Activated T-helper 1 cell treated with anti-CD3 and anti-CD28 coated beads, Interleukin-12 subunit alpha, Interleukin-12 subunit beta, Interleukin-2, Interleukin-4 antibody, amounts not matched to agents 30 ng/mL and 10 ng/mL and 1 ng/mL, durations not matched to agents 14 hours and 24 hours and 36 hours (primary cell): ENCODE results near the gene SPDYE1. TPM values are rescaled to one million over a fixed set of nuclear protein-coding genes. Genes with fewer than 3 reads are reported as not detected.

Experiments used
- DNase-seq: peaks from one replicate; pipeline ENCODE4 v3.0.0; 2021; ENCODE audit warnings: low spot score
- H3K27ac Mint-ChIP-seq: one replicate; pipeline ENCODE4 v1.8.0; 2021; ENCODE audit warnings: mild to moderate bottlenecking, mixed read lengths
- H3K27me3 Mint-ChIP-seq: one replicate; pipeline ENCODE4 v1.8.0; 2022; ENCODE audit warnings: mild to moderate bottlenecking, moderate library complexity, mixed read lengths; ENCODE audit not compliant: insufficient read depth
- H3K36me3 Mint-ChIP-seq: one replicate; pipeline ENCODE4 v1.8.0; 2021; ENCODE audit warnings: low read depth, mixed read lengths
- H3K4me1 Mint-ChIP-seq: one replicate; pipeline ENCODE4 v1.8.0; 2021; ENCODE audit warnings: low read depth, mixed read lengths
- H3K4me3 Mint-ChIP-seq: one replicate; pipeline ENCODE4 v1.8.0; 2021; ENCODE audit warnings: mild to moderate bottlenecking, moderate library complexity, mixed read lengths
- H3K9me3 Mint-ChIP-seq: one replicate; pipeline ENCODE4 v1.8.0; 2021; ENCODE audit warnings: mixed read lengths
- intact Hi-C: fragments of 100-400 bp; cut with micrococcal nuclease; formaldehyde crosslinking; loops from one replicate; pipeline ENCODE4 v1.15.1; 2024
- total RNA-seq: library from RNA; stranded (reverse); gene quantifications from 2 replicates; pipeline ENCODE4 v1.2.3, GENCODE V29; 2022

Gene SPDYE1
- total RNA-seq, 1 donor from 2014 or later, result not detected

GRCh38 chr7:44051611-44052220 lies 54.0 kb downstream of the SPDYE1 start:
- Mint-ChIP-seq H3K9me3 (no peaks in the 10 kb centered on the region), H3K36me3 (peaks cover 40% of the 10 kb centered on the region), H3K27me3 (no peaks in the 10 kb centered on the region), H3K4me3 (no peak overlapping the region), H3K27ac (peak overlapping the region; percentile 7), H3K4me1 (peaks cover 40% of the 10 kb centered on the region)
- no peak for DNase-seq
- intact Hi-C loops, result no loop called here

DNA sequence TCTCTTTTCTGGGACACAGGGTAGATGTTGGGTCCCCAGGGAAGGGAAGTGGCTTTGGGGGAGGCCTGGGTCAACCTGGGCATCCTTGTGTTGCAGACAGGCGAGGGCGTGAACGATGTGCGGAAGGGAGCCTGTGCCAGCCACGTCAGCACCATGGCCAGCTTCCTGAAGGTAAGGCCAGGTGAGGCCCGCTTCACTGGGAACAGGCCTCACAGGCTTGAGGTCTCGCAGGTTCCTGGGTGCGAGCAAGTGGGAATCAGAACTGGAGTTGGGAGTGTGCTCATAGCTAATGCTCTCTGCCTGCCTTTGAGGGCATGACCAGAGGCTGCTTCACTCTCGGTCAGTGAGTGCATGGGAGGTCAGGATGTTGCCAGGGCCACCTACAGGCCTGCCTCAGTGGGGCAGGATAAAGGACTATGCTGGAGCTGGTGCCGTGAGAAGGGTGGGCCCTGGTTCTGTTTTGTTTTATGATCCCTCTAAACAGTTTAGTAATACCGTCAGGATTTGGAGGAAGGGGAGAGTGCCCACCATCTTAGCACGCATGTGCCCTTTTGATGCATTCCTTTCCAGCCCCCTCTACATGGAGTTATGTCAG lies 55.2 kb downstream of the SPDYE1 start:
- no peak overlapping the region for H3K4me3 Mint-ChIP-seq
- DNase-seq, result no peak
- H3K36me3 Mint-ChIP-seq, result peaks cover 38% of the 10 kb centered on the region
- peaks cover 30% of the 10 kb centered on the region for H3K4me1 Mint-ChIP-seq
- no peaks in the 10 kb centered on the region for H3K27me3 Mint-ChIP-seq
- no peaks in the 10 kb centered on the region for H3K9me3 Mint-ChIP-seq
- intact Hi-C loops, result no loop called here
- no peak overlapping the region for H3K27ac Mint-ChIP-seq

GRCh38 chr7:44056681-44057080 lies 59.0 kb downstream of the SPDYE1 start:
- no peaks in the 10 kb centered on the region for H3K4me1 Mint-ChIP-seq
- intact Hi-C loops, result no loop called here
- H3K9me3 Mint-ChIP-seq, result no peaks in the 10 kb centered on the region
- H3K27ac Mint-ChIP-seq, result no peak overlapping the region
- H3K4me3 Mint-ChIP-seq, result no peak overlapping the region
- H3K27me3 Mint-ChIP-seq, result no peaks in the 10 kb centered on the region
- peaks cover 45% of the 10 kb centered on the region for H3K36me3 Mint-ChIP-seq
- no peak for DNase-seq

GRCh38 chr7:44057181-44057848 lies 59.6 kb downstream of the SPDYE1 start:
- no peak for DNase-seq
- H3K27me3 Mint-ChIP-seq, result no peaks in the 10 kb centered on the region
- no peaks in the 10 kb centered on the region for H3K9me3 Mint-ChIP-seq
- H3K36me3 Mint-ChIP-seq, result peaks cover 42% of the 10 kb centered on the region
- H3K27ac Mint-ChIP-seq, result no peak overlapping the region
- H3K4me3 Mint-ChIP-seq, result no peak overlapping the region
- intact Hi-C loops, result no loop called here
- H3K4me1 Mint-ChIP-seq, result no peaks in the 10 kb centered on the region

GRCh38 chr7:44057849-44058758 lies 60.4 kb downstream of the SPDYE1 start:
- Mint-ChIP-seq H3K27ac (no peak overlapping the region), H3K27me3 (no peaks in the 10 kb centered on the region), H3K4me1 (no peaks in the 10 kb centered on the region), H3K36me3 (peaks cover 43% of the 10 kb centered on the region), H3K4me3 (no peak overlapping the region), H3K9me3 (no peaks in the 10 kb centered on the region)
- no peak for DNase-seq
- intact Hi-C loops, result no loop called here

DNA sequence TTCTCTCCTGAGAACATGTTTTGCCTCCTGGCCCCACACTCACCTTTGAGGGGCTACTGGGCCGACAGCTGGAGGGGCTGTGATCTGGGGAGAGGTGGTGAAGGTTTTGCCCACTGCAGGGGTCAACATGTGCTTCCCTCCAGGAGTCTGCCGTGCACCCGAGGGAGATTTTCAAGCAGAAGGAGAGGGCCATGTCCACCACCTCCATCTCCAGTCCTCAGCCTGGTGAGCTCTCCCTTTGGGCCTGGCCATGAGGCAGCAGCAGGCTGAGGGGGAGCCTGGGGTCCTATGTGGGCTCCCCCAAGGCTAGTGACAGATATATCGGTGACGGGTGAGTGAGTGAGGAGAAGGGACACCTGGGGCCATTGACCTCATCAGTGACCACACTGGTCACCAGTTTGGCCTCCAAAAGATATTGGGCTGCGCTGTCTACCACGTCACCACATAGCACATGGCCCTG lies 61.1 kb downstream of the SPDYE1 start:
- peaks cover 43% of the 10 kb centered on the region for H3K36me3 Mint-ChIP-seq

GRCh38 chr7:44059219-44060090 lies 61.8 kb downstream of the SPDYE1 start:
- H3K9me3 Mint-ChIP-seq, result no peaks in the 10 kb centered on the region
- no peaks in the 10 kb centered on the region for H3K27me3 Mint-ChIP-seq
- H3K36me3 Mint-ChIP-seq, result peaks cover 43% of the 10 kb centered on the region
- no peaks in the 10 kb centered on the region for H3K4me1 Mint-ChIP-seq
- H3K4me3 Mint-ChIP-seq, result no peak overlapping the region
- intact Hi-C loops, result no loop called here
- DNase-seq, result no peak
- no peak overlapping the region for H3K27ac Mint-ChIP-seq

More for the DNA sequence above, 61.1 kb downstream of the SPDYE1 start:
- no peaks in the 10 kb centered on the region for H3K27me3 Mint-ChIP-seq
- no peak overlapping the region for H3K27ac Mint-ChIP-seq
- intact Hi-C loops, result no loop called here
- no peaks in the 10 kb centered on the region for H3K9me3 Mint-ChIP-seq
- H3K4me3 Mint-ChIP-seq, result no peak overlapping the region
- H3K4me1 Mint-ChIP-seq, result no peaks in the 10 kb centered on the region
- DNase-seq, result no peak

Other genes starting within 250 kb of the SPDYE1 start
- 48.1 and 52.9 TPM in 2 replicates for gene BLVRA, start 239.2 kb upstream of the SPDYE1 start, total RNA-seq
- gene MRPS24, start 128.4 kb upstream of the SPDYE1 start, total RNA-seq, result 118 and 125 TPM in 2 replicates
- 32.2 and 34.4 TPM in 2 replicates for gene URGCP, start 91.3 kb upstream of the SPDYE1 start, total RNA-seq
- gene UBE2D4, start 71.5 kb upstream of the SPDYE1 start, total RNA-seq, result 15.3 and 17.7 TPM in 2 replicates
- 140 TPM in 2 replicates for gene DBNL, start 46.8 kb downstream of the SPDYE1 start, total RNA-seq
- gene PGAM2, start 67.7 kb downstream of the SPDYE1 start, total RNA-seq, result 0.42 and 0.78 TPM in 2 replicates
- 36.9 and 41.7 TPM in 2 replicates for gene POLM, start 84.6 kb downstream of the SPDYE1 start, total RNA-seq
- 17.0 and 17.2 TPM in 2 replicates for gene AEBP1, start 106.4 kb downstream of the SPDYE1 start, total RNA-seq
- gene POLD2, start 125.7 kb downstream of the SPDYE1 start, total RNA-seq, result 234 and 250 TPM in 2 replicates
- not detected in 2 replicates for gene MYL7, start 143.4 kb downstream of the SPDYE1 start, total RNA-seq
- gene GCK, start 191.5 kb downstream of the SPDYE1 start, total RNA-seq, result 1.9 and 2.4 TPM in 2 replicates
- 91.8 and 92.1 TPM in 2 replicates for gene YKT6, start 203.1 kb downstream of the SPDYE1 start, total RNA-seq